ENCODE data around the gene EYA2. TPM values are rescaled to one million over a fixed set of nuclear protein-coding genes. Genes with fewer than 3 reads are reported as not detected.
"Not testable (repeated sequence)": the region's sequence is repeated elsewhere in the genome, so short reads cannot be mapped to it uniquely, and the experiment has no call there.

Gene EYA2
- polyA plus RNA-seq, 3 donors: 0.98 to 26.4 (median 7.9) TPM

DNA sequence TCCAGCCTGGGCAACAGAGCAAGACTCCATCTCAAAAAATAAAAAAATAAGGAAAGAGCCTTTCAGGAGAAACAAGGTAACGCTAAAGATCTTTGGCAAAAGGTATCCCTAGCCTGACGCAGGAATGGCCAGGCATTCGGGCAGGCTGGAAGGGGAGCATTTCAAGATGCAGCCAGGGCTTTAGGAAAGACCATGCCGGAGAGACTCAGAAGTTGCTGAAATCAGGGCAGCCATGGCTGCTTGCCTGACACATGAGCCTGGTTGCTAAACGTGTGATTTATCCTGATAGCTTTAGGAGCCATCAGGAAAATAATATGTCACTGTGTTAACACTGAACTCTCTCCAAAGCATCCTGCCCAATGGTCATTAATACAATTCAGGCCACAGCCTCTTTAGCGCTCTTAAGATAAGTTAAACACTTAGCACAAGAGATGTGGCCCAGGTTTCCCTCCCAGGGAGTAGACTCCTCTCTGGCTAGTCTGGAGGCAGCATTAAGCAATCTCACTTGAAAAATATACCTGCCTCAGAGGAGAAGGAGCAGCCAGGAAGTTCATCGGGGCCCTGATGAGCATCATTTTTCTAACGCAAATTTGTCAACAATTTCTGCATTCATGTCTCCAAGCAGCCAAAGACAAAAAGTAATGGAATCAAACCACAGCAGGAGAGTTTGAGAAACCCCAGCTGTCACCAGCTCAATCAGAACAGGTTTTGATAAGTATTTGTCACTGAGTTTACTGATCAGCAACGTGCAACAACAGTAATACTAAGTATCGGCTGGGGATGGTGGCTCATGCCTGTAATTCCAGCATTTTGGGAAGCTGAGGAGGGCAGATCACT lies 261.9 kb downstream of the EYA2 start:
- WGBS, 3 donors: 54 to 62% (median 60%) methylated on average over 10 of the region's 10 CpGs
- no peak overlapping the region for H3K27ac ChIP-seq (ENCODE audit: low read depth, low read length)

- 52 to 88% (median 85%) methylated on average over 5 of the region's 5 CpGs for WGBS, 3 donors
- no peak overlapping the region for H3K27ac ChIP-seq (ENCODE audit: low read depth, low read length)
These were observed 264.5 kb downstream of the EYA2 start for GRCh38 chr20:47159166-47159565.

DNA sequence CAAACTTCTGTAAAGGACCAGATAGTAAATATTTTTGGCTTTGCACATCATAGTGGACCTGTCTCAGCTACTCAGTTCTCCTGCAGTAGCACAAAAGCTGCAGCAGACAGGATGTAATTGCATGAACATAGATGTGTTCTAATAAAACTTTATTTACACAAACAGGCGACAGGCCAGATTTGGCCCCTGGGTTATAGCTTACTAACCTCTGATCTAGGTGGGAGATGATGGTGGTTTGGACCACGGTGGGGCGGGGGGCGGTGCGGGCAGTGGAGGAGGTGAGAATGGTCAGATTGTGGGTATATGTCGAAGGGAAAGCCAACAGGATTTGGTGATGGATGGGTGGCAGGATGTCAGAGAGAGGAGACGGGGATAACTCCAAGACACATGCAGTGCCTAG lies 265.6 kb downstream of the EYA2 start:
- WGBS, 3 donors: 94 to 96% (median 96%) methylated on average over 7 of the region's 7 CpGs

GRCh38 chr20:47160992-47161391 lies 266.3 kb downstream of the EYA2 start:
- H3K27ac ChIP-seq (ENCODE audit: low read depth, low read length): no peak overlapping the region
- 83 to 88% (median 87%) methylated on average over 14 of the region's 14 CpGs for WGBS, 3 donors

More for the DNA sequence above, 265.6 kb downstream of the EYA2 start:
- H3K27ac ChIP-seq (ENCODE audit: low read depth, low read length): no peak overlapping the region

DNA sequence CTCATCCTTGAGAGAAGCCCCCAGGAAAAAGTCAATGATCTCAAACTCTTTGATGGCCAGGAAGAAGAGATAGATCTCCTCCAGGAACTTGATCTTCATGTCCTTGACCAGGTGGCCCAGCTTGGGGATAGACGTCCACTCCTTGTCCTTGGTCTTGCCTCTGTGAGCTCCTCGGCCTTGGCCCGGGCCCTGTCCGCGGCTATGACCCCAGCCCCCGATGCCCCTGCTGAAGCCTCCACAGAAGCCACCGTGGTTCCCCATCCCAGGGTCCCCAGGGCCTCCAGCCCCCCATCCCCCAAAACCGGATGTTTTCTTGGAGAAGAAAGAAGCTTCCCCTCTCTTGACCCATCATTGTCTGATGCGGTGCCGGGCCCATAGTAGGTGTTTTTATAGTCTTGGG lies 266.8 kb downstream of the EYA2 start:
- WGBS, 3 donors: 85 to 91% (median 89%) methylated on average over 10 of the region's 10 CpGs
- no peak overlapping the region for H3K27ac ChIP-seq (ENCODE audit: low read depth, low read length)

- WGBS, 3 donors: 88 to 89% (median 88%) methylated on average over 13 of the region's 13 CpGs
These were observed 269.5 kb downstream of the EYA2 start for GRCh38 chr20:47164140-47164539.

GRCh38 chr20:47165376-47165865 lies 270.8 kb downstream of the EYA2 start:
- no peak overlapping the region for H3K27ac ChIP-seq (ENCODE audit: low read depth, low read length)
- 66 to 94% (median 89%) methylated on average over 4 of the region's 4 CpGs for WGBS, 3 donors

More at GRCh38 chr20:47164140-47164539, 269.5 kb downstream of the EYA2 start:
- no peak overlapping the region for H3K27ac ChIP-seq (ENCODE audit: low read depth, low read length)

GRCh38 chr20:47167846-47168245 lies 273.2 kb downstream of the EYA2 start:
- H3K27ac ChIP-seq (ENCODE audit: low read depth, low read length): no peak overlapping the region
- WGBS, 3 donors: 82 to 89% (median 89%) methylated on average over 9 of the region's 9 CpGs

GRCh38 chr20:47172579-47172978 lies 277.9 kb downstream of the EYA2 start:
- 86 to 87% (median 87%) methylated on average over 16 of the region's 16 CpGs for WGBS, 3 donors
- H3K27ac ChIP-seq (ENCODE audit: low read depth, low read length): no peak overlapping the region

GRCh38 chr20:47173596-47174216 lies 279.1 kb downstream of the EYA2 start:
- WGBS, 3 donors: 84 to 93% (median 90%) methylated on average over 6 of the region's 6 CpGs
- H3K27ac ChIP-seq (ENCODE audit: low read depth, low read length): no peak overlapping the region

DNA sequence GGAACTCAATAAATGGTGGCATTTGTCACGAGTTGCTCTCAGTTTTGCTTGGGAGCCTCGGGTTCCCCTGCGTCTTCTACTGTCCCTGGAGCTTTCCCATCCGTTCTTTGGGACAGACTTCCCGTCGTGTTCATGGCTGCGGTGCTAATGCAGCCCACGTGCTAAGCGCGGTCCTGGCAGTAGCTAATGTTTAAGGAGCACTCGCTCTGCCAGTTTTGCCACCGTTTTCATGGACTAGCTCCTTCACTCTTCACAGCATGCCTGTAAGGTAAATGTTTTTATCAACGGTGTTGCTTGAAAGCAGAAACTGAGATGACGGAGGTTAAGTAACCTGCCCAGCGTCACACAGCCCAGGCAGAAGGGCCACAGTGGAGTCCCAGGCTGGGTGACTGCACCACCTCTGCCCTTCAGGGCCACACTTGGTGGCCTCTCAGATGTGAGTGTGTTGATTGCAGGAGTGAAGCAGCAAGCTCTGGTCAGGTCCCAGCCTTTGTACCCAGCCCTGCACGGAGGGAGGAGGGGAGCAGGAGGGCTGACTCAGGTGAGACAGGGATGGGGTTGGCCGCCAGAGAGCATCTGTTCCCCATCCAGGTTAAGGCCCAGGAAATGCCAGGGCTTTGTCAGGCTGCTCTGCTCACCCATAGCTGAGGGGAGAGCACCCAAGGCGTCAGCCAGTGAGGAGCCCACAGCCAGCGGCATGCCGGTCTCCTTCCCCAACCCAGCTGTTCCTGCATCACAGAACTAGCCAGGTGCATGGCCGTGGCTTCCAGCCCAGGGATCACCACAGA lies 280.0 kb downstream of the EYA2 start:
- WGBS, 3 donors: 69 to 88% (median 85%) methylated on average over 21 of the region's 21 CpGs
- no peak overlapping the region for H3K27ac ChIP-seq (ENCODE audit: low read depth, low read length)

GRCh38 chr20:47175493-47175892 lies 280.9 kb downstream of the EYA2 start:
- no peak overlapping the region for H3K27ac ChIP-seq (ENCODE audit: low read depth, low read length)
- 21 to 37% (median 35%) methylated on average over 6 of the region's 6 CpGs for WGBS, 3 donors

GRCh38 chr20:47176217-47176616 lies 281.6 kb downstream of the EYA2 start:
- WGBS, 3 donors: 70 to 83% (median 80%) methylated on average over 5 of the region's 5 CpGs

DNA sequence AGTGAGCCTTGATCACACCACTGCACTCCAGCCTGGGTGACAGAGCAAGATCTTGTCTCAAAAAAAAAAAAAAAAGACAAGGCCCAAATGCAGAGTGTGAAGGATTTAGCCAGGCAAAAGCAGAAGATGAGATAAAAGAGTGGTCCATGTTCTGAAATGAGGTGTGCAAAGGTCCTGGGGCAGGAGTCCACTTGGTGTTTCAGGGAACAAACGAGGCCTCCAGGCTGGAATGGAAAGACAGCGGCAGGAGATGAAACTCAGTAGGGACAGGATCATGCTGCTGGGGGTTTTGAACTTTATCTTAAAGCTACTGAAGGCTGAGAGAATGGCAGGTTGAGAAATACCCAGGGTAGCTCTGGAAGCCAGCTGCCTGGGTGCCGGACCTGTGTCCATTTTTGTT lies 283.6 kb downstream of the EYA2 start:
- no peak overlapping the region for H3K27ac ChIP-seq (ENCODE audit: low read depth, low read length)
- 63 to 82% (median 78%) methylated on average over 3 of the region's 3 CpGs for whole genome bisulfite sequencing, 3 donors

More at GRCh38 chr20:47176217-47176616, 281.6 kb downstream of the EYA2 start:
- H3K27ac ChIP-seq (ENCODE audit: low read depth, low read length): not testable (repeated sequence)

- no peak overlapping the region for H3K27ac ChIP-seq (ENCODE audit: low read depth, low read length)
- 73 to 90% (median 87%) methylated on average over 1 of the region's 1 CpG for WGBS, 3 donors
These were observed 284.2 kb downstream of the EYA2 start for GRCh38 chr20:47178851-47179250.

GRCh38 chr20:47179267-47179666 lies 284.6 kb downstream of the EYA2 start:
- no peak overlapping the region for H3K27ac ChIP-seq (ENCODE audit: low read depth, low read length)

- H3K27ac ChIP-seq (ENCODE audit: low read depth, low read length): no peak overlapping the region
- WGBS, 3 donors: 69 to 77% (median 73%) methylated on average over 5 of the region's 5 CpGs
These were observed 286.6 kb downstream of the EYA2 start for GRCh38 chr20:47181056-47181862.

DNA sequence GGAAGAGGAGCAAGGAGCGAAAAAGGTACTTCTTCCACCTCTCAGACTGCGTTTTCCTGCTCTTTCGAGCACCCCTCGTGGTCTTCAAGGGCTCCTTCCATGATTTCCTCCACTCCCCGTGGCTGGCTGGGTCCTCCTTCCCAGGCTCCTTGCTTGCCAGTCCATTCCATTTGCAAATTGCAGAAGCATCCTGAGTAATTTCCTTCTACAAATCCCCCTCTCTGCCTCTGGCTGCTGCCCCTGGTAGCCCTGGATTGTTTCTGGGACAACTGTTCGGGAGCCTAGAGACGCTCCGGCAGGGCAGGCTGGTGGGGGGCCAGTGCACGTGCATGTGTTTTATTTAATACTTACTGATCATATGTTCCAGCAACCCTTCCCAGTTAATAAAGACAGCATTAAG lies 288.7 kb downstream of the EYA2 start:
- 62 to 72% (median 64%) methylated on average over 9 of the region's 9 CpGs for WGBS, 3 donors
- H3K27ac ChIP-seq (ENCODE audit: low read depth, low read length): no peak overlapping the region
